ENCODE measurements around the gene ATP6AP1.

GRCh38 chrX:154430479-154430878 lies 2.0 kb downstream of the ATP6AP1 start:
- no peak for TF ChIP-seq CTCF (IDR thresholded peaks at IDR 0.05)
- TF ChIP-seq POLR2A (IDR thresholded peaks at IDR 0.05), result no peak

Data from heart left ventricle (tissue), 13 donors.